ENCODE data around the gene TMEM80. TPM values are rescaled to one million over a fixed set of nuclear protein-coding genes. Genes with fewer than 3 reads are reported as not detected.

Gene TMEM80
- total RNA-seq, 1 donor, result 17.4 TPM

- no peak for DNase-seq (ENCODE audit: insufficient read length, low spot score, missing footprints)
- no peak overlapping the region for H3K4me2 ChIP-seq (ENCODE audit: insufficient read depth, low read length)
- no peak overlapping the region for H3K27ac ChIP-seq (ENCODE audit: low read depth, low read length)
- no peaks in the 10 kb centered on the region for H3K36me3 ChIP-seq (ENCODE audit: insufficient read depth, low read length)
- H3K4me1 ChIP-seq (ENCODE audit: insufficient read depth, low read length), result peaks cover 18% of the 10 kb centered on the region
- H4K20me1 ChIP-seq (ENCODE audit: insufficient read depth, low read length), result no peaks in the 10 kb centered on the region
- no peaks in the 10 kb centered on the region for H3K9me3 ChIP-seq (ENCODE audit: low read depth, low read length)
- H3K79me2 ChIP-seq (ENCODE audit: insufficient read depth, low read length), result no peaks in the 10 kb centered on the region
- peaks cover 6% of the 10 kb centered on the region for H3K27me3 ChIP-seq (ENCODE audit: insufficient read depth, low read length)
- no peak overlapping the region for H2AFZ ChIP-seq (ENCODE audit: low read length)
- TF ChIP-seq CTCF (IDR thresholded peaks at IDR 0.05; ENCODE audit: extremely low read depth, low read depth, low read length), result no peak
- no peak overlapping the region for H3K4me3 ChIP-seq (ENCODE audit: insufficient read depth, low read length)
Observed at GRCh38 chr11:725624-726202, 30.1 kb downstream of the TMEM80 start.

DNA sequence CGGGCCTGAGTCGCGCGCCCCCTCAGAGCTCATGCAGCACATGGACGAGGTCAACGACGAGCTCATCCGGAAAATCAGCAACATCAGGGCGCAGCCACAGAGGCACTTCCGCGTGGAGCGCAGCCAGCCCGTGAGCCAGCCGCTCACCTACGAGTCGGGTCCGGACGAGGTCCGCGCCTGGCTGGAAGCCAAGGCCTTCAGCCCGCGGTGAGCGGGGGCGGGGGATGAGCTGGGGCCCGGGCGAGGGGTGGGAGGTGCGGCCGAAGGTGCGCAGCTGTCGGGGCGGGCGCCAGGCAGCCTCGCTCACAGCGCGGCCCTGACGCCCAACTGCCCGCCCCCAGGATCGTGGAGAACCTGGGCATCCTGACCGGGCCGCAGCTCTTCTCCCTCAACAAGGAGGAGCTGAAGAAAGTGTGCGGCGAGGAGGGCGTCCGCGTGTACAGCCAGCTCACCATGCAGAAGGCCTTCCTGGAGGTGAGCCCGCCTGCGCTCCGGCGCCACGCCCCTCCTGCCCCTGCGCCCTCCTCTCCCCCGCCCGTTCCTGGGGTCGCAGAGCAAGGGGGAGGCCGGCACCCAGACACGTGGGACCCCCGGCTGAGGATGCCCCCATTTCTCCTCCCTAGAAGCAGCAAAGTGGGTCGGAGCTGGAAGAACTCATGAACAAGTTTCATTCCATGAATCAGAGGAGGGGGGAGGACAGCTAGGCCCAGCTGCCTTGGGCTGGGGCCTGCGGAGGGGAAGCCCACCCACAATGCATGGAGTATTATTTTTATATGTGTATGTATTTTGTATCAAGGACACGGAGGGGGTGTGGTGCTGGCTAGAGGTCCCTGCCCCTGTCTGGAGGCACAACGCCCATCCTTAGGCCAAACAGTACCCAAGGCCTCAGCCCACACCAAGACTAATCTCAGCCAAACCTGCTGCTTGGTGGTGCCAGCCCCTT, 30.9 kb downstream of the TMEM80 start:
- H2AFZ ChIP-seq (ENCODE audit: low read length), result no peak overlapping the region
- H3K4me1 ChIP-seq (ENCODE audit: insufficient read depth, low read length), result peaks cover 18% of the 10 kb centered on the region
- peaks cover 6% of the 10 kb centered on the region for H3K27me3 ChIP-seq (ENCODE audit: insufficient read depth, low read length)
- no peaks in the 10 kb centered on the region for H3K9me3 ChIP-seq (ENCODE audit: low read depth, low read length)
- H3K4me3 ChIP-seq (ENCODE audit: insufficient read depth, low read length), result no peak overlapping the region
- H3K4me2 ChIP-seq (ENCODE audit: insufficient read depth, low read length), result no peak overlapping the region
- H3K27ac ChIP-seq (ENCODE audit: low read depth, low read length), result no peak overlapping the region
- H3K79me2 ChIP-seq (ENCODE audit: insufficient read depth, low read length), result no peaks in the 10 kb centered on the region
- no peak for TF ChIP-seq CTCF (IDR thresholded peaks at IDR 0.05; ENCODE audit: extremely low read depth, low read depth, low read length)
- H4K20me1 ChIP-seq (ENCODE audit: insufficient read depth, low read length), result no peaks in the 10 kb centered on the region
- no peaks in the 10 kb centered on the region for H3K36me3 ChIP-seq (ENCODE audit: insufficient read depth, low read length)
- DNase-seq (ENCODE audit: insufficient read length, low spot score, missing footprints), result peak; percentile 94

DNA sequence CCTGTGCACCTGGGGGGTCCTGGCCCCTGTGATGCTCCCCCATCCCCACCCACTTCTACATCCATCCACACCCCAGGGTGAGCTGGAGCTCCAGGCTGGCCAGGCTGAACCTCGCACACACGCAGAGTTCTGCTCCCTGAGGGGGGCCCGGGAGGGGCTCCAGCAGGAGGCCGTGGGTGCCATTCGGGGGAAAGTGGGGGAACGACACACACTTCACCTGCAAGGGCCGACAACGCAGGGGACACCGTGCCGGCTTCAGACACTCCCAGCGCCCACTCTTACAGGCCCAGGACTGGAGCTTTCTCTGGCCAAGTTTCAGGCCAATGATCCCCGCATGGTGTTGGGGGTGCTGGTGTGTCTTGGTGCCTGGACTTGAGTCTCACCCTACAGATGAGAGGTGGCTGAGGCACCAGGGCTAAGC, 31.7 kb downstream of the TMEM80 start:
- Histone ChIP-seq H2AFZ (ENCODE audit: low read length) (no peak overlapping the region), H3K27me3 (ENCODE audit: insufficient read depth, low read length) (peaks cover 6% of the 10 kb centered on the region), H3K79me2 (ENCODE audit: insufficient read depth, low read length) (no peaks in the 10 kb centered on the region), H4K20me1 (ENCODE audit: insufficient read depth, low read length) (no peaks in the 10 kb centered on the region), H3K4me3 (ENCODE audit: insufficient read depth, low read length) (no peak overlapping the region), H3K27ac (ENCODE audit: low read depth, low read length) (peak overlapping the region; percentile 44), H3K9me3 (ENCODE audit: low read depth, low read length) (no peaks in the 10 kb centered on the region), H3K36me3 (ENCODE audit: insufficient read depth, low read length) (no peaks in the 10 kb centered on the region), H3K4me1 (ENCODE audit: insufficient read depth, low read length) (peaks cover 18% of the 10 kb centered on the region), H3K4me2 (ENCODE audit: insufficient read depth, low read length) (no peak overlapping the region)
- TF ChIP-seq CTCF (IDR thresholded peaks at IDR 0.05; ENCODE audit: extremely low read depth, low read depth, low read length), result no peak
- DNase-seq (ENCODE audit: insufficient read length, low spot score, missing footprints), result peak; percentile 84

All from osteoblast (primary cell).